Activated B cell treated with CpG ODN at 0.5 μM for 24 hours (primary cell): ENCODE measurements around the gene ABHD3. TPM values are rescaled to one million over a fixed set of nuclear protein-coding genes. Genes with fewer than 3 reads are reported as not detected.
"Not testable (repeated sequence)": the region's sequence is repeated elsewhere in the genome, so short reads cannot be mapped to it uniquely, and the experiment has no call there.

Source experiments
- ATAC-seq: fragments of 200-7000 bp; cut with Tn5 transposase; one replicate; pipeline ENCODE4 v1.10.0; 2021; ENCODE audit warnings: low read depth, mild to moderate bottlenecking, moderate library complexity
- CTCF ChIA-PET: fragments of 350-600 bp; sonication (Branson Sonifier 250); formaldehyde crosslinking; loops from one replicate; lab custom pipeline; 2021; ENCODE audit warnings: antibody characterized with exemption; lab: Charles Lee
- POLR2A ChIA-PET: fragments of 350-600 bp; sonication (Branson Sonifier 250); formaldehyde crosslinking; loops from one replicate; lab custom pipeline; 2021; ENCODE audit warnings: antibody characterized with exemption; lab: Charles Lee
- DNase-seq: peaks from one replicate; pipeline ENCODE4 v3.0.0; 2022
- H3K27ac Mint-ChIP-seq: one replicate; pipeline ENCODE4 v1.8.0; 2020; ENCODE audit warnings: mixed read lengths
- H3K27me3 Mint-ChIP-seq: one replicate; pipeline ENCODE4 v1.8.0; 2021; ENCODE audit warnings: mixed read lengths
- H3K36me3 Mint-ChIP-seq: one replicate; pipeline ENCODE4 v1.8.0; 2021; ENCODE audit warnings: low read depth, mixed read lengths
- H3K4me1 Mint-ChIP-seq: one replicate; pipeline ENCODE4 v1.8.0; 2021; ENCODE audit warnings: mixed read lengths
- H3K4me3 Mint-ChIP-seq: one replicate; pipeline ENCODE4 v1.8.0; 2020; ENCODE audit warnings: mild to moderate bottlenecking, mixed read lengths
- H3K9me3 Mint-ChIP-seq: one replicate; pipeline ENCODE4 v1.8.0; 2020; ENCODE audit warnings: mixed read lengths
- CTCF ChIP-seq: fragments of 200-600 bp; IDR thresholded peaks from one replicate; pipeline ENCODE4 v1.8.0; 2022; ENCODE audit warnings: antibody characterized with exemption, mild to moderate bottlenecking
- intact Hi-C: fragments of 100-400 bp; cut with micrococcal nuclease; formaldehyde crosslinking; loops from one replicate; pipeline ENCODE4 v1.15.1; 2024
- total RNA-seq: library from RNA; stranded (reverse); gene quantifications from 2 replicates; pipeline ENCODE4 v1.2.3, GENCODE V29; 2022

The ABHD3 gene
- total RNA-seq, 1 donor from 2014 or later = 29.5 TPM

- POLR2A ChIA-PET = no interaction called here
- Mint-ChIP-seq H3K4me3 (no peak overlapping the region), H3K4me1 (peaks cover 11% of the 10 kb centered on the region), H3K27me3 (no peaks in the 10 kb centered on the region), H3K36me3 (peaks cover 8% of the 10 kb centered on the region), H3K9me3 (no peaks in the 10 kb centered on the region), H3K27ac (no peak overlapping the region)
- TF ChIP-seq CTCF = no peak
- DNase-seq (no peak), ATAC-seq (no peak)
- intact Hi-C loops = no loop called here
- CTCF ChIA-PET = interaction anchor here (0.8 kb wide), 1 partner anchor 21 kb away, joined by 4 read pairs; no protein-coding TSS in a partner anchor
Observed at GRCh38 chr18:21680161-21680560, 24.4 kb downstream of the ABHD3 start.

DNA sequence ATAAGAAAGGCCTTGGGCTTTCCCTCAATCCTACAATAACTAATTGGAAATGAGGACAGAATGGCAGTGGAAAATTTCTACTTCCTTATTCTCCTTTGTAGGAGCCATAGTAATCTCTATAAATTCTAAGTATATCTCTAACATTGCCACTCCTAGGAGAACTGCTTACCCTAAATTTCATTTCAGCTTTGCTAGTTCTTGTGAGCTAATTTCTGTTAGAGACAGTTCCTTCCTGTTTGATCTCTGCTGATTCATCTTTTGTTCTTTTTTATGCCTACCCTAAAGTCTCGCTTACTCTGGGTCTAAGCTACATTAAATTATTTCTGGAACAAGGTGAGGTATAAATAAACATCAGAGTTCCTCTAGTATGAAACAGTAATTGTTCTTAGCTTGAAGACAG, 25.7 kb downstream of the ABHD3 start:
- no peak overlapping the region for H3K4me3 Mint-ChIP-seq
- ChIA-PET CTCF (interaction anchor here (1.2 kb wide), 1 partner anchor 68 kb away, joined by 3 read pairs; no protein-coding TSS in a partner anchor), POLR2A (no interaction called here)
- no peaks in the 10 kb centered on the region for H3K27me3 Mint-ChIP-seq
- DNase-seq (no peak), ATAC-seq (no peak)
- peaks cover 8% of the 10 kb centered on the region for H3K36me3 Mint-ChIP-seq
- H3K4me1 Mint-ChIP-seq = peaks cover 2% of the 10 kb centered on the region
- no peak overlapping the region for H3K27ac Mint-ChIP-seq
- TF ChIP-seq CTCF = no peak
- intact Hi-C loops = no loop called here
- no peaks in the 10 kb centered on the region for H3K9me3 Mint-ChIP-seq

- H3K27ac Mint-ChIP-seq, POLR2A ChIA-PET, DNase-seq, ATAC-seq, H3K4me1 Mint-ChIP-seq, intact Hi-C loops, H3K36me3 Mint-ChIP-seq, CTCF ChIA-PET, H3K4me3 Mint-ChIP-seq, H3K9me3 Mint-ChIP-seq, H3K27me3 Mint-ChIP-seq: not testable (repeated sequence)
Observed at GRCh38 chr18:21675354-21675753, 29.2 kb downstream of the ABHD3 start.

DNA sequence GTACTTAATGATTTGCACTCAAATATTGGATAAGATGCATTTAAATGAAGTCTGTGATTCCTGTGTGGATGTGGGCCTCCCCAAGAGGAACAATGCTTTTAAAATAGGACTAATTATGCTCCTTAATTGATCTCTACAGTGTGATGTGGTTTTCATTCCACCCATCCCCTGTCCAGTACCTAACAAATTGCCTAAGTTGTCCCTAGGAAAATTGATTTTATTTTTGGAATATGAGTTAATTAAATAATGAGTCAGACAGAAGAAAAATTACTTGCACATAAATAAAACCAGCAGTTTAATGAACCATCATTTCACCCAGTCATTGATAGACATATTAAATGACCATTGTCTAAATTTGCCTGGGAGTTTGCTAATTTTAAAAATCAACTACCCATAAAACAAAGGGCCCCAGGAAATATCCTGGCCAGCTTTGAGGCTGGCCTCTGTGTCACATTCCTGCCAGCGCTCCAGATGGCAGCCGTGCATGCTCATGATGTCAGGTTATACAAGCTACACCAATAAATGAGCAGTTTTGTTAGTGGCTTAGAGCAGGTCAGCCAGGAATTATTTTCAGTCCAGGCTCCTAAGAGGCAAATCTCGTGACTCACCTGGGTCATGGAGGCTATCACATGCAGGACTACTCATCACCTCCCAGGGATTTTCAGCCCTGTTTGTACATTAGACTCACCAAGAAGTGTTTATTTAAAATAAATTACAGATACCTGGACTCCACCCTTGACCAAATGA, 31.9 kb downstream of the ABHD3 start:
- no peak for ATAC-seq

DNA sequence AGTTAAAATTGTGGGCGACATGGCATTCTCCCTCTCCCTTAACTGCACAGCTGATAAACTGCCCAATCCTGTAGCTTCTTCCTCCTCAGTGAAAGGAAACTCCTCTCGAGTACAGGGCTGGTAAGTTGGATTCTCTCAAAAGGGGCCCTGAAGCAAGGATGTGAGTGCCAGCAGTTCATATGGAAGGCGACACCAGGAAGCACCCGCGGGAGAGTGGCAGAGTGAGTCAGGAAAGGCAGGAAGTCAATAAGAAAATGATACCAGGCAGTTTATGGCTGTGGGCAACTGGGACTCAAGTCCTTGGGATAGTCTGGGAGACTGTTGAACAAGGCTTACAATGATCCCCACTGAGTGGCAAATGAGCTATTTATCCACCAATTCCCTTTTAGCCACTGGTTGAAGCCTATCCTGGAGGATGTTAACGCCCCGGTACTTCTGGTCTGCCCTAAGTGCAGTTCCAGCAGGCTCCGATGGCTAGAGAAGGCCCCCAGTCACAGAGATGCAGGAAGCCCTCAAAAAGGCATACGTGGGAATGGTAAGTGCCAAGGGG, 34.8 kb downstream of the ABHD3 start:
- intact Hi-C loops = loop anchor here (5.0 kb wide), 1 partner anchor 32 kb away; the partner anchor contains the start of gene ABHD3
- H3K27ac Mint-ChIP-seq = no peak overlapping the region
- peaks cover 2% of the 10 kb centered on the region for H3K36me3 Mint-ChIP-seq
- no peaks in the 10 kb centered on the region for H3K9me3 Mint-ChIP-seq
- no peak for TF ChIP-seq CTCF
- ATAC-seq (no peak), DNase-seq (no peak)
- H3K27me3 Mint-ChIP-seq = no peaks in the 10 kb centered on the region
- no peak overlapping the region for H3K4me3 Mint-ChIP-seq
- ChIA-PET POLR2A (no interaction called here), CTCF (no interaction called here)
- no peaks in the 10 kb centered on the region for H3K4me1 Mint-ChIP-seq

More for the DNA sequence above, 31.9 kb downstream of the ABHD3 start:
- ChIA-PET POLR2A (no interaction called here), CTCF (no interaction called here)
- intact Hi-C loops = no loop called here
- DNase-seq = no peak
- H3K36me3 Mint-ChIP-seq = peaks cover 9% of the 10 kb centered on the region
- no peak overlapping the region for H3K4me3 Mint-ChIP-seq
- no peak overlapping the region for H3K27ac Mint-ChIP-seq
- no peak for TF ChIP-seq CTCF
- no peaks in the 10 kb centered on the region for H3K27me3 Mint-ChIP-seq
- H3K4me1 Mint-ChIP-seq = no peaks in the 10 kb centered on the region
- no peaks in the 10 kb centered on the region for H3K9me3 Mint-ChIP-seq
